Measurements from ENCODE around the gene ALDH1A2. TPM values are rescaled to one million over a fixed set of nuclear protein-coding genes. Genes with fewer than 3 reads are reported as not detected.
"Not testable (repeated sequence)": the region's sequence is repeated elsewhere in the genome, so short reads cannot be mapped to it uniquely, and the experiment has no call there.

The ALDH1A2 gene
- polyA plus RNA-seq, 10 donors = 6.2 to 29.0 (median 18.6) TPM

DNA sequence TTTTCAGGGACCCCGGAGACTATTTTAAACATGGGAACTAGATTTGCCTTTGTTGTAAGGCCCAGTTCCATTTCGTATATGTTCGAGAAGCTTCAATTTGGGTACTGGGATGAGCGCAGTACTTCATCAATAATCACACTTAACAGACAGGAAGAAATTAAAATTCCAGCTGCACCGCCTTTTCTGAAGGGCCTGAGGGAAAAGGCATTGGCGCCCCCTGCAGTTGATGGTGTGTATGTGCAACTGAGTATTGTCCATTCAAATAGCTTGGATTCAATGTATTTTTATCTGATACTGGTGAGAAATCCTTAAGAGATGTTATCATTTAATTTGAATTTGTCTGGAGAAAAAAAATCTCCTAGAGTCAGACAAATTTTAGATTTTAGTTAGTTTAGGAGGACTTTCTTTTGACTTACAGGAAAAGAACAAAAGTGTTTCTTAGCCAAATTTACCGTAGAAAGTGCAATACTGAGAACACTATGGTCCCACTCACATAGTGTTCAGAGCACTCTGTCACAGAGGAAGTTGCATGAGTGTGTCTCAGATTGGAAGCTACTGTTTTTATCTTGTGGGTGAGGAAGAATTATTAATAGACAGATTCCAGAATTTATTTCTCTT lies 5.4 kb upstream of the ALDH1A2 start:
- DNase-seq = peak; percentile 57 to 77 (median 59)

DNA sequence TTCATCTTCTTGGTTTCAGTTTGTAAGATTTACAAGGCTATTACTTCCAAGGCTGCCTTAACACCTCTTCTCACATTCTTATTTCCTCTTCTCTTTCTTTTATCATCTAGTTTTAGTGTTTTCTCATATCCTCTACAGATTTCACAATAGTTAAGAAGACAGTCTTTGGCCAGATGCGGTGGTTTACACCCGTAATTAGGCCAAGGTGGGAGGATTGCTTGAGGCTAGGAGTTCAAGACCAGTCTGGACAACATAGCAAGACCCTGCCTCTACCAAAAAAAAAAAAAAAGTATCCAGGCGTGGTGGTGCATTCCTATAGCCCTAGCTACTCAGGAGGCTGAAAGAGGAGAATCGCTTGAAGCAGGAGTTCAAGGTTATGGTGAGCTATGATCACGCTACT lies 3.5 kb upstream of the ALDH1A2 start:
- DNase-seq = no peak

DNA sequence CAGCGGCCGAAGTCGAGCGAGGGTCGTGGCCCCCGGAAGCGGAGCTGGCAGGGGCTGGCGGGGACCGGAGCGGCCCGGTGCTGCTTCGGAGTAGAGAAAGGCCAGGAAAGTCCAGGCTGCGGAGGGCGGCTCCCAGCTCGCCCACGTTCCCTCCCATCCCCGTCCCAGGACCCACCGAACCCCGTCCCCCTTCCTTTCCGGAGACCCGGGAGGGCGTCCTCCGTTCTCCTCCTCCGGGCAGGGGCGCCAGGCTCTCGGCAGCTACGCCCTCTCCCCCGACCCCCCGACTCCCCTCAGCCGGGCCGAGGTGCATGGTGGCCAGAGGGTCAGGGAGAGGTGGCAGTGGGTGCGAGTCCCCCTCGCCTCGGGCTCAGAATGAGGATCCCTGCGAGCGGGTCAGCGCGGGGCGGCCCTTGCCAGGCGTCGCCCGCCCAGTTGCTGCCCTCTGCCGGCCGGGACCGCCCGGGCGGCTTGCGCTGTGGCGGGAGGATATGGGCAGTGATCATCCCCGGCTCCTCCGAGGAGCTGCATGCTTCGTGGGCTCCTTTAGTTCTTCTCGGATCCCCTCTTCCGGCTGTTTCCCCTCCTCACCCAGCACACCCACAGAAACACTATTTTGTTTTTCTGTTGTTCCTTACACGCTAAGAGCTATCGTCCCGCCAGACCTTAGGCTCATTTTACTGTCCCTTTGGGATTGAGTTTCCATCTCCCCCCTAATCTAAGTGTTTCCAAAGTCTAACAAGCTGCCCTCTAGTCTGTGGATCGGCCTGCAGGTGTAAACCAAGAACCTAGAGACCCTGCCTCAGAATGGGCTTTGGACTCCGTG lies 744 bp upstream of the ALDH1A2 start:
- DNase-seq = peak in 2 of 3 donors; percentile 70 to 89

DNA sequence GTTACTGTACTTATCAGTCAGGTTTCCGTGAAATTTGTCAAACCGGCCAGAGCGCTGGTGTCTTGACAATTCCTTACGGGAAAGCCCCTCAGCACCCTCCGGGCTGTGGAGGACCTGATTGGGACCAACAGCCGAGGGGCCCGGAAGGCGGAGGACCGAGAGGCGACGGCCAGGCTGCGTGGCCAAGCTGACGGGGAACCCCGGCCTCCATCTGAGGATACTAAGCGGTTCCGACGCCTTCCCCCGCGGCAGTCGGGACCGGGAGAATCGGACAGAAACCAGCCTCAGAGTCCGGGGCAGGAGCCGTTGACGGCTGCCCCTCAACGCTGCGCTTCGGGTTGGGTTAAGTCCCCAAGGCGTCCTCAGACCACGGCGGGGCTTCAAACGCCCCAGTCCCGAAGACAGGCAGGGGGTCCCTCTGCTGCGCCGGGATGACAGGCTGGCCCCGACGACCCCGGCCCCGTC lies 499 bp downstream of the ALDH1A2 start:
- DNase-seq = no peak

DNA sequence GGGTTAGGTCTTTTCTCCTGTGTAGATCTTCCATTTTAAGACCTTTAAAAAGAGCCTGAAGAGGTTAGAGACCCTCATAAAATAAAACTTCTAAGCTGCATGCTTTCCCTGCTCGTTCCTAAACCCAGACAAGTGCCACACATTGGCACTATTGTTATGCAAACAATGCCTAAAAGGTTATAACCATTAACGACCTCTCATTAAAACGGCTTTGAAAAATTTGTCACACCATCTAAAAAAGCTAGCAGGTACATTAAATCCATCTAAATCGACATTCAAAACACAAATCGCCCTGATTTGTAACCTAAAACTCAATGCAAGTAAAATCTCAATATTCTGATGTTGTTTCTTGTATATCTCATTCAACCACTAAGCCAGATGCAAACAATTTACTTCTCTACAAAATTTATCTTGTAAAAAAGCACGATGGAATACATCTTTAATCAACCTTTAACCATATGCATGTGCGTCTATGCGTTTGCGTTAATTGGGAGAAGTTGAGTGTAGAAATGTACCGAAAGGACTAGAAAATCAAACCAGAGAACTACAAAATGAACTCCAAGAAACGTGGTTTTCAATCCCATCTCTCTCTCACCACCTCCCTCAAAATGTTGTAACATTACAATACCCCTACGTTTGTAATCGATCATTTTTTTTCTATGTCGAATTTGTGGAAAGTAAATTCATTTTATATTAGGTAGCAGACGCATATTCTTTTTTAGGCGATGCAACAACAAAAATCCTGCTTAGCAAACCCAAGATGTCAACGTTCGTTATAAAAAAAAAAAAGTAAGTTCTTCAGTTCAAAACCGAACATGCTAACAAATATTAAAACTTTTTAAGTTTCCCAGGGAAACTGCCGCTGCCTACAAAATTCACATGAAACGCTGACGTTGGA lies 1.2 kb downstream of the ALDH1A2 start:
- peak in 1 of 3 donors; percentile 76 for DNase-seq

DNA sequence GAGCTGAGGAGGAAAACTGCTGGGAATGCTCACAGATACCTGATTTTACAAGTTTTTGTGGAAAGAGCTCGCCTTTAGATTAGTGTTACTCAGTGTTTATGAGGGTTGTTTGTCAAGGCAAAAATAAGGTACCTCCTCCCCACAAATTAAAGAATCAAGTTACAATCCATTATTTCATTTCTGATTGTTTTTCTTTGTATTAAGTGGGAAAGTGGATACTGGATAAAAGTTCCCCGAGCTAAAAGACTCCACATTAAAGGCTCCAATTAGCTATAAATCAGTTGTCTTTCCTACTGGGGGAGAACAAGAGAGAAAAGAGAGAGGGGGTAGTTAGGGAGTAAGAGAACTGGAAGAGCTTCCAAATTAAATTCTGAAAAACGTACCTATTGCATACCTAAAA lies 1.9 kb downstream of the ALDH1A2 start:
- peak in 1 of 3 donors; percentile 26 for DNase-seq

DNA sequence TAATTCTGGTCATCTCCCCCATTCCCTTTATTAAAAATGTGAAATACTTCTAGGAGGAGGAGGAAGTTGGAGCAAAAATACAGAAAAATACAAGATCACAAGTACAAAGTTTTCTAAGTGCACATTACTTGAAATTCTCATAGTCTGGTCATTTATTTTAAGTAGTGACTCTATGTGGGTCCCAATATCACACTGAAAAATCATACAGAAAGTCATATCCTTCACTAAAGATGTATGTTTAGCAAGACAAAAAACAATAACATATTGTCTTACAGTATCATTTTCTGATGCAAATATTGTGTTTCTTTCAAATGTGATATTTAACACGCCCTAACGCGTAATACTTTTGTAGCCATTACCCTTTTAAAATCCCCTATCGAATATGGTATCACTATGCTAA lies 2.5 kb downstream of the ALDH1A2 start:
- DNase-seq = no peak

DNA sequence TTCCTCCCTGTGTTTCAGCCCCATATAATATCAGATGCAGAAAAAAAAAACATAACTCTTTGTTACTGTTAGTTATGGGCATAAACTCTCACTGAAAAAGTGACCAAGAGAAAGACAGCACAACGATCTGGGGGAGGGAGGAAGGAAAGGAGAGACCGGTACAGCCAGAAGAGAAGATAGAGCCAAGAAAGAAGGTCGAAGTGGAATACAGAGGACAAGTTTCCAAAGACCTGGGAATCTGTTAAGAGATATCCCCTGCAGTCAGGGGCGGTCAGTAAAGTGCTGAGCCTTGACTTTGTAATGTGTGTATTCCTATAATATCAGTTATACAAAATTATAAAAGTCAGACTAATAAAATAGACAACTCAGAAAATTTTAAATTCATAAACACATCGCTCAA lies 3.3 kb downstream of the ALDH1A2 start:
- no peak for DNase-seq

DNA sequence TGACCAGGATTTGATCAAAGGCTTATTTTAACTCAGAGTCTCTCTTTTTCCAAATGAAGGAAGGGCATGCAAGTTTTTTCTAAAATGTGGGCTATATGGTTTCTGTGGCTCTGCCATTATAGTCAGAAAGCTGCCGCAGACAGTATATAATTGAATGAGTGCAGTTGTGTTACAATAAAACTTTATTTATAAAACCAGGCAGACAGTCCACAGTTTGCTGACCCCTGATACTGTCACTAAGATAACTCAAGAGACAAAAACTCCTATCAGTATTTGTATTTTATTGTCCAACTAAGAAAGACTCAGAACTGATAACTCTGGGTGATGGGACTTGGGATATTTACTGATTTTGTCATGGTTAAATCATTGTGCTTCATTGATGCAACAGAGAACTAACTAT lies 4.9 kb downstream of the ALDH1A2 start:
- DNase-seq = no peak

DNA sequence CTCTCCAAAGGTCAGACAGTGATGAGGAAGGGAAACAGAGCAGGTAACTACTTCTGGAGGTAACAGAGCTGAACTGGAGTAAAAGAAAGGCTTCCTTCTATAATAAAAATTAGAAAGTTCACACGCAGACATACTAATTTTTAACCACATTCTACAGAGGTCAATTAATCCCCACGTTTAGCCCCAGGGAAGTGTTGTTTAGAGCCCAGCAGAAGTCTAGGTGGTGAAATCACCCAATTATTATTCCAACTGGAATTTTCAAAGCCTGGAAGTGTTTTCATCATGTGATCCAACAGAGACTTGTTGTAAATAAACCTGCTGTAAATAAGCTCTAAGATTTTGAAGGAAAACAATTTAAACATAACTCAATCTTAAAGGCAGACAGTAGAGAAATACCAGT lies 6.8 kb downstream of the ALDH1A2 start:
- no peak for DNase-seq

DNA sequence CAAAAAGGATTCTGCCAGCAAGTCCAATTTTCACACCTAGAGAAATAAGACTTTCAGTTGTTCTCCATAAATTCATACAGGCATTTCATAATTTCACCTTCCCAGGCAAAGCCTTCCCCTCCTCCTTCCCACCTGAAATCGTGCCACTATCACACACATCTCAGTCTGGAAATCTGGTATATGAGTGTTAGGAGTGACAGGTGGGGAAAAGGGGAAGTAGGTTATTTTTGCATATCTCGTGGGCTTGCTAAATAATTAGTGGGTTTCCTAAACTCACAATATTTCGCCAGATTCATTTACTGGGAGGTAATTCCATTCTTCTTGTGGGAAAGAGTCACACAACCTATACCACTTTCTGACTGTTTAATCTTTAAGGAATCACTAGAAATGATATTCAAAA lies 7.4 kb downstream of the ALDH1A2 start:
- no peak for DNase-seq

DNA sequence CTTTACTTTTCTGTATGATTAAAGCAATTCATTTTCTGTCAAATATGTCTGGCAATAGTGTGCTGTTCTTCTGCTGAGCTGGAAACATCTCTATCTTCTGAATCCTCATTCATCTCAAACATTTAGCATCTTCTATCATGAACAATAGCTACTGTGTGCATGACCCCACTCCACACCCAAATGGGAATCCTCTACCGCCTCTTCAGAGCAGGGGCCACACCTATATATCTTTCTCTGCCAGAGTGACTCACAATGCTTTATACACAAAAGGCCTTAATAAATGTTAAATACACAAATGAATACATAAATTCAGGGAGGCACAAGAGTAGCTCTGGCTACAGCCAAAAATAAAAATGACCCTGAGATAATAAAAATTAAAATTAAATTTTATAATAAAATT lies 8.0 kb downstream of the ALDH1A2 start:
- no peak for DNase-seq

DNA sequence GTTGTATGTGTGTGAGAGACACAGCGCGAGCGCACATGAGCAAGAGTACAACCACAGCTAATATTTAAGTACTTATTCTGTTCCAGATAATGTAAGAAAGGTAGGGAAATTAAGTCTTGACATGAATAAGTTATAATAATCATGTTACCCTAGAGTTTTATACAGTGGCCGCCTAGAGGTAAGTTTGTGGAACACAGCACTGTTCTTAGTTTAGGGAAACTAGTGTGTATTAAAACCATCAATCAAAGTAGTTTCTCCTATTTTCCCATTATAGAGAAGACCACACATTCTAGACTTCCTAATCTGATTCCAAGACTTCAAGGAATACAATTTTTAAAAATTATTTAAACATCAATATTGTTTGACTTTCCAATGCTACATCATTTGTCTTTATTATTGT lies 9.5 kb downstream of the ALDH1A2 start:
- DNase-seq = no peak

DNA sequence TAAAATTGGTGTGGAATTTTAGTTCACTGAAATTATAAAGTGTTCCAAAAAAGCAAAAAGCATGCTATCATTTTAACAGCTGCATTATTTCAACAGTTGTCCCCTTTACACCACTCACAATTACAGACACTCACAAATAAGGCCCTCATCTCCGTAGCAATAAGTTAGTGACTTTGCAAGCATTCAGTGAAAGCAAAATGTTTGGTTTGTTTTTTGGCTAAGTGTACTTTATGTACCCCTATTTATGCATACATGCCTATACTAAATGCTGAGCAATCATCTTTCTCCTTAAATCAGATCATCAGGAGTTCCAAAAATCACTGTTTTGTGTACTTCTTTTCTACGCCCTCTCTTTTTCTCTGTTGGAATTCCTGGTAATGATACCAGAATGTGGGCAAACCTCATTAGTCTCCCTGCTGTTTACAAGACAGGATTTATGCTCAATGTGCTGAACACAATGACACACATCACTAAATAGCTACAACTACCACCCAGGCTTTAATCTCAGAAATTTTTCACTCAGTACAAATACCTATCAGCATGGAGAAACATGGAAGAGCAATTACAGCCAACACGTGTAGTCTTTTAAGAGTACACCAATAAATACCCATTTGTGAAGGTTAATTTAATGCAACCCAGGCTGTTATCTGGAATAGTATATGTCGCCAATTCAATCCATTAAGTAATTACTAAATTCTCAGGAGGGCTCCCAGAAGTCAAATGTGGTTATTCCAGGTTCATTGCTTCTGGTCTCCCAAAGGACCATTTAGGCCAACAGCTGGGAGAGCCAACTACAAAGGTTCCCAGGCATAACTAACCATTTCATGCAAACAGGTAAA lies 12.0 kb downstream of the ALDH1A2 start:
- DNase-seq = no peak

DNA sequence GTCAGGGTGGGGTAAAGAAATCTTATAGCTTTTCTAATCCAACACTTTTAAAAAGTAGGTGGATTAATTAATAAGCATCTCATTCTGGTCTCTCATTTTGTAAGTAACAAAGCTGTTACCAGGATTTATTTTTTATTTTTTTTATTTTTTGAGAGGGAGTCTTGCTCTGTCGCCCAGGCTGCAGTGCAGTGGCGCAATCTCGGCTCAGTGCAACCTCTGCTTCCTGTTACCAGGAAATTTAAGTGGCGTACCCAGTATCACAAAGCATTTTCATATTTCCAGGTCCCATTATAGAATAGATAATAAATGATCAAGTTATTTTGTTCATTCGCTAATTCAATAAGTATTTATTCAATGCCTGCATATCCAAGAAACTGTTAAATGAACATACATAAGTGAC lies 13.2 kb downstream of the ALDH1A2 start:
- no peak for DNase-seq

DNA sequence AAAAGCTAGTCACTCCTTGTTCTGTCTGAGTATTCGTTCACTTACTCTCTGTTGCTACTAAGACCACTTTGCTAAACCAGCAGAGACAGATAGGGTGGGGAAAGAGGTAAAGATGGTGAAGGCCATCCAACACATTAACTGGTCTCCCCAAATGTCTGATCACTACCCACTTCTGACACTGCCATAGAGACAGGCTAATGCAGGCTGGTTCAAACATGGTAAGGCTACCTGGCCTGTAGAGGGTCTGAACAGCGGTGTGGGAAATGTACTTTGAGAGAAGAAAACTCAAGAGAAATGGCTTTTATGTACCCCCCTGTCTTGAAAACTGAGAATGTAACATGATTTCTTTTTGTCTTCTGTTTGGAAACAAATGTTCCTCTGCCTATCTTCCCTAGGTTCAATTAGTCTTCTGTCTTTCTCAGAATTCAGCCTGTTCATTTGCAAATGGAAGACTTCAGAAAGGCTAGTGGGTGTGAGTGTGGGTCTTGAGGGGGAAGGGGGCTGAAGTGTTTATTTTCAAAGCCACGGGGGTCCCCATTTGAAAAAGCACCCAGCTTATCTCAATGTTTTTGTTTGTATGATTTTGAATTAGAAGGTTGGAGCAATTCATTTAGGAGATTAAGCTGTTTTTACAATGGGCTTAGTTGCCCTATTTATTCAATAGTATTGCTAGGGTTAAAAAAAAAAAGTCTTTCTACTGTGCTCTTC lies 15.8 kb downstream of the ALDH1A2 start:
- DNase-seq = no peak

DNA sequence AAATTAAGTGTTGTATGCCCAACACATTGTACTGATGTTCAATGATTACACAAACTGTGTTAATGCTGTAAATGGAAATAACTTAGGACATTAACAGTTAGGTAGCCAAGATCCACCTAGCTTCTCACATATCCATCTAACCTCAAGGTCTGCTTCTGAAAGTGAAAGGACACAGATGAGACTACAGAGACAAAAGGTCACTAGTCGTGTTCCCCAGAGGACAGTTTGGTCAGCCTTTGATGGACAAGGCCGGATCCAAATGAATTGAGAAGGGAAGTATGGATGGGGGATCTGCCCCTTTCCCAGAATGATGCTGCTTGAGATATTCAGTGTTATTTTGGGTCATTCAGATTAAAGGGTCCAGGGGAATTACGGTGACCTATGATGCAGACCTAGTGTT lies 17.2 kb downstream of the ALDH1A2 start:
- no peak for DNase-seq

DNA sequence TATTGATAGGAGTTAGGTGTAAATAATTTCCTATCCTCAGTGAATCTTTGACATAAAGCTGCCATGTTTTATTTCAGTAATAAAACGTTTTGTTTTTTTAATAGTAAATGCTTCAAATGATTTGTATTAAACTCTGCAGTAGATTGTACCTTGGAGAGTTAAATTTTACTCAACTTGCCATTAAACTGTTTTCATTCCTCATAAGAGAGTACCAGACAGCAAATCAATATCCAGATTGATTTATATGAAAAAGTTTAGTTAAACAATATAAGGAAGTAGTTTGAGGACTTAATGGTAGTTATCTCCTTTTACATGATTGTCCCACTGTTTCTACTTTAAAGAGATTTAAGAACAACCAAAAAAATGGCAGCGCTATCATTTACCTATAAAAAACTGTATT lies 18.4 kb downstream of the ALDH1A2 start:
- DNase-seq = no peak

DNA sequence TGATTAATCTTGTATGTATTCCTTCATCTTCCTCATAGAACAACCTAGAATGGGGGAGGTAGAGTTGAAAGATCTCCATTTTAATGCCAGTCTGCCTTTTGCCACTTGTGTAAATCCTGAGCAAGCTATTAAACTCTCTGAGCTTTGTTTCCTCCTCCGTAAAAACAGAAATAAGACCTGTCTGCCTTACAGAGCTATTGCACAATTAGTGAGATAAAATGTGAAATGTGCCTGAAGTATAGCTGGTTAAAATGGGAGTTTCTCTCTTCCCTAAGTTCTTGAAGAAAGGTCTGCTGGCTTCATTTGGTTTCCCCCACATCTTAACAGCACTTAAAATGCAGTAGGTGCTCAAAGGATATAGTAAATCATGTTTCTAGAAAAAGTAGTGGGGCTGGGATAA lies 19.0 kb downstream of the ALDH1A2 start:
- DNase-seq = no peak

DNA sequence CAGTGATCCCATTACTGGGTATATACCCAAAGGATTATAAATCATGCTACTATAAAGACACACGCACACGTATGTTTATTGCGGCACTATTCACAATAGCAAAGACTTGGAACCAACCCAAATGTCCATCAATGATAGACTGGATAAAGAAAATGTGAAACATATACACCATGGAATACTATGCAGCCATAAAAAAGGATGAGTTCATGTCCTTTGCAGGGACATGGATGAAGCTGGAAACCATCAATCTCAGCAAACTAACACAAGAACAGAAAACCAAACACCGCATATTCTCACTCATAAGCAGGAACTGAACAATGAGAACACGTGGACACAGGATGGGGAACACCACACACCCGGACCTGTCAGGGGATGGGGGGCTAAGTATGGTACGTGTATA lies 20.1 kb downstream of the ALDH1A2 start:
- DNase-seq = not testable (repeated sequence)

DNA sequence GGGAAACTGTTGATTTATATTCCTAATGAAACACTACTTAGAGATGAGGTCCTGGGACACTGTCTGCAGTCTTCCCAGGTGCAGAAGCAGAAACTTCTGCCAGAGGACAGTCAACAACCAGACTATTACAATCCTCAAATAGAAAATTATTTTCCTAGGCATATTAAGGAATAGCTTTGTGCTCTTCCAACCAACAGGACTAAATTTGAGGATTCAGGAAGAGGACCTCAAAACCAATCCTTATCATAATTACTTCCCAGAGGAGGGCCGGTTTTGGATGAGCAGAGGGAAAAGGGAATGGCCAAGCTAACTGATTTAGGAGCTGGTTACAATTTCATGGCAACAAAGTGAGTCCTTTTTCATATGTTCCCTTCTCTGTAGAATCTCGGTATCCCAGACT lies 21.0 kb downstream of the ALDH1A2 start:
- DNase-seq = peak in 1 of 3 donors; percentile 56
